ENCODE measurements around the gene BPIFB1.

GRCh38 chr20:33323236-33323635 is 40.2 kb downstream of the BPIFB1 start:
- TF ChIP-seq CTCF (IDR thresholded peaks at IDR 0.05): no peak
- TF ChIP-seq POLR2A (IDR thresholded peaks at IDR 0.05): no peak
- no peak for TF ChIP-seq POLR2AphosphoS5 (IDR thresholded peaks at IDR 0.05)
